KG1 (cell line): ENCODE results near the gene ZBED4.
A peak's percentile ranks its signal among the peaks of the same experiment; 100 is the strongest.
"Not testable (repeated sequence)": the region's sequence is repeated elsewhere in the genome, so short reads cannot be mapped to it uniquely, and the experiment has no call there.

Experiments
- DNase-seq: peaks from one replicate; lab custom pipeline; 2025; lab: John Stamatoyannopoulos, UW

The ZBED4 gene, protein sequence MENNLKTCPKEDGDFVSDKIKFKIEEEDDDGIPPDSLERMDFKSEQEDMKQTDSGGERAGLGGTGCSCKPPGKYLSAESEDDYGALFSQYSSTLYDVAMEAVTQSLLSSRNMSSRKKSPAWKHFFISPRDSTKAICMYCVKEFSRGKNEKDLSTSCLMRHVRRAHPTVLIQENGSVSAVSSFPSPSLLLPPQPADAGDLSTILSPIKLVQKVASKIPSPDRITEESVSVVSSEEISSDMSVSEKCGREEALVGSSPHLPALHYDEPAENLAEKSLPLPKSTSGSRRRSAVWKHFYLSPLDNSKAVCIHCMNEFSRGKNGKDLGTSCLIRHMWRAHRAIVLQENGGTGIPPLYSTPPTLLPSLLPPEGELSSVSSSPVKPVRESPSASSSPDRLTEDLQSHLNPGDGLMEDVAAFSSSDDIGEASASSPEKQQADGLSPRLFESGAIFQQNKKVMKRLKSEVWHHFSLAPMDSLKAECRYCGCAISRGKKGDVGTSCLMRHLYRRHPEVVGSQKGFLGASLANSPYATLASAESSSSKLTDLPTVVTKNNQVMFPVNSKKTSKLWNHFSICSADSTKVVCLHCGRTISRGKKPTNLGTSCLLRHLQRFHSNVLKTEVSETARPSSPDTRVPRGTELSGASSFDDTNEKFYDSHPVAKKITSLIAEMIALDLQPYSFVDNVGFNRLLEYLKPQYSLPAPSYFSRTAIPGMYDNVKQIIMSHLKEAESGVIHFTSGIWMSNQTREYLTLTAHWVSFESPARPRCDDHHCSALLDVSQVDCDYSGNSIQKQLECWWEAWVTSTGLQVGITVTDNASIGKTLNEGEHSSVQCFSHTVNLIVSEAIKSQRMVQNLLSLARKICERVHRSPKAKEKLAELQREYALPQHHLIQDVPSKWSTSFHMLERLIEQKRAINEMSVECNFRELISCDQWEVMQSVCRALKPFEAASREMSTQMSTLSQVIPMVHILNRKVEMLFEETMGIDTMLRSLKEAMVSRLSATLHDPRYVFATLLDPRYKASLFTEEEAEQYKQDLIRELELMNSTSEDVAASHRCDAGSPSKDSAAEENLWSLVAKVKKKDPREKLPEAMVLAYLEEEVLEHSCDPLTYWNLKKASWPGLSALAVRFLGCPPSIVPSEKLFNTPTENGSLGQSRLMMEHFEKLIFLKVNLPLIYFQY

DNA sequence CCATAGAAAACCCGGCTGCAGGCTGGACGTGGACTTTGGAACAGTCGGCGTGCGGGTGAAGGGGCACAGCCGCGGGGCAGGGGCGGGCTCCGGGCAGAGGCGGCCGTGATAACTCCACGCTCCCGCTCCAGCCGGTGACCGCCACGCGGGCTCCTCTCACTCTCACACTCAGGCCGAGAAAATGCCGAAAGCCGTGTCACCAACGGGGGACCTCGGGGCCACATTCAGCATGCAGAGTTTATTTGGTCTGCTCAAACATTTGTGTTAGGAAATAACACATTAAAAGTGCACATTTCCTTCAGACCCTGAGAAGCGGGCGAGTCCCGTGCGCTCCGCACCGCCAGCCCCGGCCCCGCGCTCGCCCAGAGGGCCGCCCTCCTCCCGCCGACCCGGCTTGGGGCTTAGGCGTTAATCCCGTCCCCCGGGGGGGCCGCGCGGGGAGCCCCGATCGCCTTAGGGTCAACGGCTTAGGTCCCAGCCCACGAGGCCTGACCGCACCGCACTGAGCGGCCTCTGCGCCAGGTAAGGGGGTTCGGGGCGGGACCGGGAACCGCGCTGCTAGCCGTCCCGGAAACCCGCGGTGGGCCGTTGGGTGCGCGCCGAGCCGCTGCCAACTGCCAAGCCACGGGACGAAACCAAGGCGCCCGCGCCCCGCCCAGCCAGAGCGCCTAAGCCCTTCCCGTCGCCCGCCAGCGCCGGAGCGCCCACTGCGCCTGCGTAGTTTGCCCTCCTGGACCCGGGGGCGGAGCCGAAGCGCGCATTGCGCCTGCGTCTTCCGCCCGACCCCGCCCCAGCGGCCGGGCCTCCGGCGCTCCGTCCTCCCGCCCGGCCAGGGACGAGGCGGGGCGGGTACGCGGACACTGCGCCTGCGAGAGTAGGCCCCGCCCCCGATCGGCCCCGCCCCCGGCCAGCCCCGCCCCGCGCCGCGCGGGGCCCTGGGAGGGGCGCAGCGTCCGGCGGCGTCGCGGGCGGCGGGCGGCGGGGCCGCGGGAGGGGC is at the start of gene ZBED4:
ZBED4 (plus strand) TSS at position 947 of the 997 bp plus-strand sequence. CDS start 29,819 bp downstream, outside the sequence.
- DNase-seq = peak; percentile 95

DNA sequence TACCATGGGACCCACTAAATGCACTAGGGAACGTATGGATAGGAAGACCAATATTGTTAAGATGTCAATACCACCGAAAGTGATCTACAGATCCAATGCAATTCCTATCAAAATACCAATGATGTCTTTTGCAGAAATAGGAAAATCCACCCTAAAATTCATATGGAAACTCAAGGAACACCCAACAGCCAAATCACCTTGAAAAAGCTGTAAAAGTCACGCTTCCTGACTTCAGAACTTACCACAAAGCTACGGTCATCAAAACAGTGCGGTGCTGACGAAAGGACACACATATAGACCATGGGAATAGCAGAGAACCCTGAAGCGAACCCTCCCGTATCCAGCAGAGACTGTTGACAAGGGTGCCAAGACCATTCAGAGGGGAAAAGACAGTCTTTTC is 46.5 kb upstream of the ZBED4 start:
- DNase-seq = no peak

DNA sequence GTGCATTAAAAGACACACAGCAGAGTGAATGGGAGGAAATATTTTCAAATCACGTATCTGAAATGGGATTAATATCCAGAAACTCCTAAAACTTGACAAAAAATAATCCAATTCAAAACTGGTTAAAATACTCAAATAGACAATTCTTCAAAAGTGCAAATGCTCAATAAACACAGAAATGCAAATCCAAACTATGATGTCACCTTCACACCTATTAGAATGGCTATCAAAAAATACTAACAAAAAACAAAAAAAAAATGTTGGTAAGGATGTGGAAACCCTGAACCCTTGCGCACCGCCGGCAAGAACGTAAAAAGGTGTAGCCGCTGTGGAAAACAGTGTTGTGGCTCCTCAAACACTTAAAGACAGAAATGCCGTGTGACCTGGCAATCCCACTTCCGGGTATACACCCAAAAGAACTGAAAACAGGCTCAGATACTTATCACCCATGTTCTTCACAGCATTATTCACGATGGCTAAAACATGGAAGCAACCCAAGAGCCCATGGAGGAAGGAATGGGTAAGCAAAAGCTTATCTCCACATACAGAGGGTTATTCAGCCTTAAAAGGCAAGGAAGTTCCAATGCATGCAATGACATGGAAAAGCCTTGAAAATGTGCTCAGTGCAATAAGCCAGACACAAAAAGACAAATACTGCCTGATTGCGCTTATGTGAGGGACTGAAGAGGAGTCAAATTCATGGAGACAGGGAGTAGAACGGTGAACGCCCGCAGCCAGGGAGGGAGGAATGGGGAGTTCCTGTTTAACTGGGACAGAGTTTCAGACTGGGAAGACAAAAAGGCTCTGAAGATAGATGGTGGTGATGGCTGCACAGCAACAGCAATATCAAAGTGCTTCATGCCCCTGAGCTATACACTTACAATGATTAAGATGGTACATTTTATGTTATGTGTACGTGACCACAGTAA is 45.6 kb upstream of the ZBED4 start:
- no peak for DNase-seq

DNA sequence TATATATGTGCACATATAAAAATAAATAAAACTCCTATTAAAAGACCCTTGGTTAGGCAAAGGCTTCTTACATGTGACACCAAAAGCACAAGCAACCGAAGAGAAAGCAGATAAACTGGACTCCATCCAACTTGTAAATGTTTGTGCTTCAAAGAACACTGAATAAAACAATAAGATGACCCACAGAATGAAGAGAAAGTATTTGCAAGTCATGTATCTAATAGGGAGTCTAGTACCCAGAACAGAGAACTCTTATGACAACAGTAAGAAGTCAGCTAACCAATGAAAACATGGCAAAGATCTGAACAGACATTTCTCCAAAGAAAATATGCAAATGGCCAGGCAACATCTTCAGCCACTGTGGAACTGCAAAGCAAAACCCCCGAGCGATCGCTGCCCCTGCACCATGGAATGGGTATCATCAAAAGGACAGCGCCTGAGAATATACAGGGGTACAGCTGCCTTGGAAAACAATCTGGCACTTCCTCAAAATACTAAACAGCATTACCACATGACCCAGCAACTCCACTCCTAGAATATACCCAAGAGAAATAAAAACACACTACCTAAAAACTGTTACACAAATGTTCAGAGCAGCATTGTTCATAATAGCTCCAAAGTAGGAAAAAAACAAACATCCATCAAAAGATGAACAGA is 43.2 kb upstream of the ZBED4 start:
- DNase-seq = no peak

DNA sequence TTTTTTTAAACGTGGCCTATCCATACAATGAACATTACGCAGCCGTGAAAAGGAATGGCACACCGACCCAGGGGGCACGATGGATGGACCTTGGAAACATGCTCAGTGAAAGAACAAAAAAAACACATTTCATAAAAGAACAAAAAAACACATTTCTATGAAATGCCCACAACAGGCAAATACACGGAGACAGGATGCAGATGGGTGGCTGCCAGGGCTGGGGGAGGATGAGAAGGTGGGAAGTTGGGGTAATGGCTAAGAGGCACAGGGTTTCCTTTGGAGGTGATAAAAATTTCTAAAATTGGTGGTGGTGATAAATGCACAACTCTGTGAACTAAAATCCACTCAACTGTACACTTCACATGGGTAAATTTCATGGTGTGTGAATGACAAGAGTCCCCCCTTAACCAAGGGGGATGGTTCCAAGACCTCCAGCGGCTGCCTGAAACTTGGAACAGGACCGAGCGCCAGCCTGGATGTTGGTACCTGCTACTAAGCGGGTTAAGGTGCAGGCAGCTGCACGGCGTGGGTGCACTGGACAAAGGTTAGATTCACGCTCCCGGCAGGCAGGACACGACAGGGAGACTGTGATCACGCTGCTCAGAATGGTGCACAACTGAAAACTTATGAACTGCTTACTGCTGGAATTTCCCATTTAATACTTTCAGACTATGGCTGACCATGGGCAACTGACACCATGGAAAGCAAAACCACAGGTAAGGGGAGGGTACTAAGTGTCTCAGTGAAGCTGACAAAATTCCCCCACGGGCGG is 42.4 kb upstream of the ZBED4 start:
- no peak for DNase-seq

DNA sequence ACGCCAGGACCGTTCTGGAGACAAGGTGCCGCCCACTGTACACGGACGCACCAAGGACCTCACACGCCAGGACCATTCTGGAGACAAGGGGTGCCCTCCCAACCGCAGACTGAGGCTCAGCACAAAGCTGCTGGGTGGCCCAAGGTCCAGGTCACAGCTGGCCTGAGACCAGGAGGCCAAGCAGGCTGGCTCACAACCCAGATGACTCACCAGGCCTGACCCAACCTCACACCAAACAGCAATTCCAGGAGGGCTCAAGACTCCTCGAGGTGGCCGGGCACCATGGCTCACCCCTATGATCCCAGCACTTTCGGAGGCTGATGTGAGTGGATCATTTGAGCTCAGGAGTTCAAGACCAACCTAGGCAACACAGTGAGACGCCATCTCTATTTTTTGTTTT is 40.8 kb upstream of the ZBED4 start:
- no peak for DNase-seq

DNA sequence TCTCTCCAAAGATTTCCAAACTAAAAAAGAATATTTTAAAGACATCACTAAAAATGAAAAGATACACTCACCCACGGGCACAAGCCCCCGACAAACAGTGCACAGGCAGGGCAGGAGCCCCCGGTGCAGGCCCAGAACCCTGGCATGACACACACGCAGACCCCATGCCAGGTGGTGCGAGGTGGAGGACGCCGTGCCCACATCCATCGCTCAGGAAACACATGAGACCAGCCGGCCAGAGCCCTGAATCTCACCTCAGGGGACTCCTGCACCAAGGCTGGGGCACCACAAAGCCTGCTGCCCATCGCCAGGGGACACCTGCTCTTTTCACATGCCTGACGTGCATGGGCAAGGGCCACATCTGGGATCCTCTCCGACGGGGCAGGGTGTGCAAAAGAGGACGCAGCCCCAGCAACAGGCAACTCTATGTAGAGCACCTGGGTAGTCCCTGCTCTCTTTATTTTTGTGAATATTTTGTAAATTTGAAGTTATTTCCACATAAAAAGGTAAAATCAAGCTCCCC is 39.4 kb upstream of the ZBED4 start:
- DNase-seq = no peak

DNA sequence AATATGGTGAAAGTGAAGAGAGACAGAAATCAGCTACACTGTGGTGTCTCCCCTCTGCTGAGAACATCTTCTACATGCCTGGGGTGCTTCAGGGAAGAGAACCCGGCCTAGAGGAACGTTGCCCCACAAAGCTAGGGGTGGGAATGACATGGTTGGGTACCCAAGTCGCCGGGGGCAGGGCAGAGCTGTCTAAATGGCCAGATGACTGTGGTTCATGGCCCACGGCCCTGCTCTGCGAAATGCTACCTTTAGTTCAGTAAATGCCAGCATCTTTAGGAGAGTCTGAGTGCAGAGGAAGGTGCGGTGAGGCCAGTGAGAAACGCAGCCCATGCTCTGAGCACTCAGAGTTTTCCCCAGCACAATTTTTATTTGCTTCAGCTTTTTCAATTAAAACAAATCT is 38.8 kb upstream of the ZBED4 start:
- DNase-seq = no peak

DNA sequence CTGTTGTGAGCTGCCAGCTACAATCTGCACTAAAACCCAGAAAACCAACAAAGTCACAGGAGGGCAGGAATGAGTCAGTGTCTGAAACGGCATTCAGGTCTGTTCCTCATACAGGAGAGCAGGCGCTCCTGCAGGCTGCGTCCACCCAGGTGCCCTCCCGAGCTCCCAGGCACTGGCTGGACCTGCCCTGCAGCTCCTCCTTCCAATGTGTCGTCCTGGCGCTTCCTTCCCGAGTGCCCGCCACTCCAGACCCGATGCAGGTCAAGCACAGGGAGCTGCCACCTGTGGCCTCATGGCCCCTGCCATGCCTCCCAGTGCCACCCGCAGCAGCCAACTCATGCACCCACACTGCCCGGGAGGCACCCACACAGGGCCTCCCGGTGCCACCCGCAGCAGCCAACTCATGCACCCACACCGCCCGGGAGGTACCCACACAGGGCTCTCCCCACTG is 38.0 kb upstream of the ZBED4 start:
- no peak for DNase-seq

DNA sequence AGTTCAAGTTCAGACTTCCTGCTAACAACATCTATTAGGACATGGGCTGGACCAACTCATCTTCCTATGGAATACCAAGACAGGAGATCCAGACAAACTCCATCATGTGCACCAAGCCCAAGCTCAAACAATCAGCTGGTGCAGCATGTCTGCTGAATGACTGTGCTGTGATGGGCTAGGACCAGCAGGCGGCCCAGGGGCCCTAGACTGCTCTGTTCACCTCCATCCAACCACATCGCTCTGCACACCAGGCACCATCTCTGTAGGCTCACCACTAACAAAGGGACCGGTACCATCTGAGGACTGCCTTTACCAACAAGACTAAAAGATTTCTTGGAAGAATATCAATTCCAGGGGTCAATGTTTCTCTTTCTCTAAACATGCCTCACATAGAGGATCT is 36.3 kb upstream of the ZBED4 start:
- DNase-seq = no peak

DNA sequence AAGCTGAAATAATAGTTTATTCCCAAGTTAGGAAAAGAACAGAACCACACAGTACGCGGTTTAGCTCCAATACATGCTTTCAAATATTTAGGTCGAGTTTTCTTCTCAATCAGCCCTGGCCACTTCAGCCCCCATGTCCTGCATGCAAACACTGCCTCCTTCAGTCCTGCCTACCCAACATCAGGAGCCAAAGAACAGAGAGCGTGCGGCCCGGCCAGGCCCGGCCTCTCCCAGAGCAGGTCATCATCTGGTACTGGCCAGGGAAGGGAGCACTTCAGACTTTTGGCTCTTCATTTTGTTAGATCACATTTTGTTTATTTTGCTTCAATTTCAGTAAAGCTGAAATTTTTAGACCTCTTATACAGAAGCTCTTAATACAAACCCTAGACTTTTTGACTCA is 32.7 kb upstream of the ZBED4 start:
- no peak for DNase-seq

DNA sequence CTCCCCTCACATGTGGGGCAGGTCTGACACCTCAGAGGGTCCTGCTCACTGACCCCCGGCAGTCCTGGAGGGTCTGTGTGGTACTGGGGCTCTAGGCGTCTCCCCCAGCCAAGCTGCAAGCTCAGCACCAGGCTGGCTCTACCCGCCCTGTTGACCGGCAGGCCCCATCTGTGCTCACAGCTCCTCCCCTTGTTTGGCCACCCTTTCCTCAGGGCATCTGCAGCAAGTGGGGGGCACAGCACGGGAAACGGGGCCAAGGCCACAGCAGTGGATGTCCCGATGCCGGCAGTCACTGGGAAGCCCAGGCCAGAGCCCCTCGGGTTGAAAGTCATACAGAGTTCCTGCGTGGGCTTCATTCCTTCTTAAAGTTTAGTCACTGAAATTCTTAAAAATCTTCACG is 31.9 kb upstream of the ZBED4 start:
- DNase-seq = not testable (repeated sequence)

DNA sequence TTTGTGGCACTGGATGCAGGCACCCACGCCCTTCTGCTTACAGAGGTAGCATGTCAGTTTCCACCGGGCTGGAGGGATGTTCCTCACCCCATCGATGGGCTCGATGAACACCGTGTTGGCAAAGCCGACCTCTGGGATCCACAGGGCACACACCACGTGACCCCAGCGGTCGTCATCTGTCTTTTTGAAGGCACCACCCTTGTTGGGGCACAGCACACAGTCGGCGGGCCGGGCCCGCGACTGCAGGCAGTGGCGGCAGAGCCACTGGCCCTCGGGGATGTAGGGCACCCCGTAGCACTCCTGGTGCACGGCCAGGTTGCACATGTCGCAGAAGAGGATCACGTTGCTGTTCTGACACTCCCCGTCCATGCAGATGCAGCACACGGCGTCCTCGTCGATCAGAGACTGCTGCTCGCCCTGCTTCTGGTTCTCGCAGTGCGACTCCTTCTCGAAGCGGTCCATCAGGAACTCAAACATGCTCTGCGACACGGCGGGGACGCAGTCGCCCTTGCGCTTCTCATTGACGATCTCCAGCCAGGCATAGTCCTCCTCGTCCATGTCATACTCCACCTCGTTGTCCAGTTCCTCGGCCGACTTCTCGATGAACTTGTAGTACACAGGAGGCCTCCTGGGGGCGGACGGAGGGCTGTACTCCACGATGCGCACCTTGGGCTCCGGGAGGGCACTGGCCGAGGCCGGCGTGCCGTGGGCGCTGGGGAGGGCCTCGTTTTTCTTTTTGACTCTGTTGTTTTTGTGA is 30.2 kb upstream of the ZBED4 start:
- no peak for DNase-seq

DNA sequence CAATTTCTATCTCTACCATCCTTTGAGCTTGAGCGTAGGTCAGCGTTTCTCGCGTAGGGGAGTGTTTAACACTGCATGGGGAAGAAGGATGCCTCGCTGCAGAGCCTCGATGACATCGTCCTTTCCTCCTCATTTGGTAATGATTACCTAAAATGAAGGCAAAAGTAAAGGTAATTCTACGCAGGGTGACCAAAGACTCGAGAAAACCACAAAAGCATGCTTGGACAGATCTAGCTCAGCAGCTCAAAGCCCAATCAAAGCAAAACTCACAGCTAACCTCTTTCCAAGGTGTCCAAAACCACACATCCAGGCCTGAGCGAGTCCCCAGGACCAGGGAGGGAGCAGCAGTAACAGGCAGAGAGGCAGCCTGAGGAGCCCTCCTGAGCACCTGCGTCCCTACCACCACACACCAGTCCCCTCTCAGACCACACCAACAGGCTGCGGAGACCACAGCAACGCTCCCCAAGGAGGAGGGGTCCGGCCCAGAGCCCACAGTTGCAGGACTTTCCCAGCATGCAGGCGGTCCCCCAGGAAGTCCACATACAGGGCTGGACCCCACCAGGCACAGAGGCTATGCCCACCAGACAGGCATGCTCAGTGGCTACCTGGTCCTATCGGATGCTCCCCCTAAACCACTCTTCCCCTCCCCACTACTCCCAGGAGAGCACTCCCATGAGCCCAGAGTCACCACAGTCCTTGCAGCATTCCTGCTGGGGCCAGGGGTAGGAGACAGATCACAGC is 29.3 kb upstream of the ZBED4 start:
- DNase-seq = no peak

DNA sequence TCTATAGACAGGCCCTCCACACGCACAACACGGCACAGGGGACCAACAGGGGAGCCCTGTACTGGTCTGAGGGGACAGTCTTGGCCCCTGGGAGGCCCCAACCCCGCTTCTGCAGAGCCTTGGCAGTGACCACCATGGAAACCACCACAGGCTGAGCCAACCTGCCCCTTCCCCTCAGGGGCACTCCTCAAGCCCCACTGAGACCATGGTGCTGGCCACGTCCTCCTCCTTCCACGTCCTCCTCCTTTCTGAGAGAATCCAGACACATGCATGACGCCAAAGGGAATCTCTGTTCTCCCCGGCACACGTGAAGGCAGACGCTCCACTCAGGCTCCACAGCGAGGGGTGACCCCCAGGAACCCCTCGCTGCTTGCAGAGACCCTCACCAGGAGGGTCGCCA is 28.7 kb upstream of the ZBED4 start:
- DNase-seq = no peak

DNA sequence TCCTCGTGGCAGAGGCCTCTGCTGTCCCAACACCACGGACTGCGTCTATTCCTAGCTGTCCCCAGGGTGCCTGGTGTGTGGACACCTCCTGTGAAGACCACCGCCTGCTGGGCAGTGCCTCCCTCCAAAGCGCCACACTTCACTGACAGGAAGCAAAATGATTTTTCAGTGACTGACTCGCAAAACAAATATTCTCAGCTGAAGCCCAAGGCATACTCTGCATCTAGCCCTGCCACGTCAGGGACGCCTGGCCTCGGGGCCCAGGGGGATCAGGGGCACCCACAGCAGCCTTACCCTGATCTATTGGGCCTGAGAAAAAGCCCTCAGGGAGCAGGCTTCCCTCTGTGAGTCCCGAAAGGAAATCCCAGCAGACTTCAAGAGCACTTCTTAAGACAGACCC is 28.2 kb upstream of the ZBED4 start:
- no peak for DNase-seq
